Spleen (tissue), 11 donors: Measurements from ENCODE around the gene DNER. TPM values are rescaled to one million over a fixed set of nuclear protein-coding genes. Genes with fewer than 3 reads are reported as not detected.

Source experiments
- DNase-seq: peaks from one replicate; pipeline ENCODE4 v3.0.0-alpha.2; 2020
- H3K27ac ChIP-seq, 8 donors: fragments of 200-600 bp; sonication (generic) in 7 of 8; 1 replicate in 4 of 8; 2 replicates in 4 of 8; pipeline versions ENCODE4 v1.5.0 to v1.8.0; 2016 to 2021; ENCODE audit warnings: inconsistent platforms in 4 of 8, mild to moderate bottlenecking in 4 of 8, moderate library complexity in 1 of 8
- H3K27me3 ChIP-seq, 7 donors: fragments of 200-600 bp; sonication (generic) in 6 of 7; replicated peaks in 1 of 7; 1 replicate in 4 of 7; 2 replicates in 3 of 7; pipeline versions ENCODE4 v1.5.0 to v1.8.0; 2016 to 2021; ENCODE audit warnings: inconsistent platforms in 3 of 7, mild to moderate bottlenecking in 1 of 7
- H3K36me3 ChIP-seq, 6 donors: fragments of 200-600 bp; sonication (generic) in 5 of 6; 1 replicate in 4 of 6; 2 replicates in 2 of 6; pipeline versions ENCODE4 v1.5.0 to v1.8.0; 2016 to 2021; ENCODE audit warnings: inconsistent platforms in 2 of 6
- H3K4me1 ChIP-seq, 6 donors: fragments of 200-600 bp; sonication (generic) in 5 of 6; 1 replicate in 3 of 6; 2 replicates in 3 of 6; pipeline versions ENCODE4 v1.5.0 to v1.8.0; 2016 to 2021; ENCODE audit warnings: inconsistent platforms in 3 of 6
- H3K4me3 ChIP-seq, 8 donors: fragments of 200-600 bp; sonication (generic) in 7 of 8; 1 replicate in 4 of 8; 2 replicates in 4 of 8; pipeline versions ENCODE4 v1.5.0 to v1.8.0; 2016 to 2021; ENCODE audit warnings: inconsistent platforms in 4 of 8, mild to moderate bottlenecking in 4 of 8, moderate library complexity in 2 of 8
- H3K9me3 ChIP-seq, 8 donors: fragments of 200-600 bp; sonication (generic) in 7 of 8; 1 replicate in 4 of 8; 2 replicates in 4 of 8; pipeline versions ENCODE4 v1.5.0 to v1.8.0; 2016 to 2021; ENCODE audit warnings: inconsistent platforms in 4 of 8
- POLR2A ChIP-seq, 3 donors: fragments of 450-650 bp; IDR thresholded peaks; one replicate each; pipeline ENCODE4 v1.5.1; 2017; ENCODE audit warnings: antibody characterized with exemption in 3 of 3, mild to moderate bottlenecking in 1 of 3
- POLR2AphosphoS5 ChIP-seq, 3 donors: sonication (generic); formaldehyde crosslinking; IDR thresholded peaks; one replicate each; pipeline ENCODE4 v1.5.1; 2017; ENCODE audit warnings: antibody characterized with exemption in 3 of 3
- WGBS, 5 donors: extraction: QIAGEN DNeasy Blood & Tissue Kit in 3 of 5; methylation state at CpG; one replicate each; pipeline versions ENCODE4 v1.1.5 to v1.1.7; 2013 to 2018; 5-methylcytosine and 5-hydroxymethylcytosine counted together
- intact Hi-C: fragments of 100-400 bp; cut with DNase I; formaldehyde crosslinking; loops from one replicate; pipeline ENCODE4 v1.15.0; 2023; ENCODE audit warnings: low total_unique reads
- polyA plus RNA-seq, 3 donors: library from polyadenylated mRNA; stranded (reverse); fragments of 200-250 nt; gene quantifications; one replicate each; pipeline ENCODE4 v1.2.1, GENCODE V29; 2013
- total RNA-seq, 7 donors: library from RNA; depleted of rRNA in 3 of 7; stranded (reverse); fragments of >200 nt in 3 of 7; fragmentation: NEBNext Ultra II Directional in 4 of 7; extraction: Animal tissue kit (Norgen Biotek cat#: 25700) in 4 of 7; gene quantifications; one replicate each; pipeline versions ENCODE4 v1.1.0 to v1.2.1, GENCODE V29; 2016 to 2021
- TF ChIP-seq, protein P1 (sequence below), 11 experiments: fragments of 200-600 bp in 7 of 11; fragments of 450-650 bp in 4 of 11; sonication (generic) in 4 of 11; IDR thresholded peaks in 8 of 11; conservative IDR thresholded peaks in 3 of 11; 1 replicate in 7 of 11; 2 replicates in 4 of 11; pipeline versions ENCODE4 v1.4.0 to v1.8.0; 2016 to 2021; ENCODE audit warnings: antibody characterized with exemption in 11 of 11, inconsistent platforms in 4 of 11, mild to moderate bottlenecking in 1 of 11
- donor health status: healthy with polysubstance abuse.
- donor health status: DM: no; HTN: no; CAD: no; lungs with moderate emphysema.
- donor health status: DM: no; HTN: no; CAD: no.
- donor health status: Bipolar disorder and iron deficiency.
- donor health status: healthy.
- donor health status: DM: no; HTN: no; CAD: no.
- donor health status: DM: yes; HTN: yes; CAD: no.

DNER gene
- total and polyA plus RNA-seq, 10 donors, result 0.03 to 0.58 (median 0.26) TPM; not detected in 3

DNA sequence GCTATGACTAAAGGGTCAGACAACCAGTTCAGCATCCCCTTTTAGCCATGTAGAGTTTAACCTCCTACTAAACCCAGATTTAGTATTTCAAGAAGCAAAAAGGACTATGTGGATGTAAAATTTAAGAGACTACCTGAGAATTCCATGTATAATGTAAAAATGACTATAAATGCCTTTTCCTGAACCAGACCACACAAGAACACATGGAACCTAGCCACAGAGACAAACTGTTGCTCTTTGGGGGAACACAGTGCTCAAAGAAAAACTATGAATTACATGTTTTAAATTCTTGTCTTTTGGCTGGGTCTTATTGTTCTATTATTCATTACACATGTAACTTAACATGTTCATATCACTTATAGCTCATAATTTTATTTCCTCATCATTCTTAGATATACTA lies 192.8 kb downstream of the DNER start:
- no peaks in the 10 kb centered on the region for H3K4me1 ChIP-seq
- H3K27me3 ChIP-seq, result peaks cover 0 to 11% (median 0%) of the 10 kb centered on the region in 7 donors
- H3K9me3 ChIP-seq, result no peaks in the 10 kb centered on the region
- no peak overlapping the region for H3K4me3 ChIP-seq
- H3K27ac ChIP-seq, result no peak overlapping the region
- intact Hi-C loops, result no loop called here
- no peak for TF ChIP-seq POLR2A (IDR thresholded peaks at IDR 0.05)
- no peaks in the 10 kb centered on the region for H3K36me3 ChIP-seq
- DNase-seq, result no peak

DNA sequence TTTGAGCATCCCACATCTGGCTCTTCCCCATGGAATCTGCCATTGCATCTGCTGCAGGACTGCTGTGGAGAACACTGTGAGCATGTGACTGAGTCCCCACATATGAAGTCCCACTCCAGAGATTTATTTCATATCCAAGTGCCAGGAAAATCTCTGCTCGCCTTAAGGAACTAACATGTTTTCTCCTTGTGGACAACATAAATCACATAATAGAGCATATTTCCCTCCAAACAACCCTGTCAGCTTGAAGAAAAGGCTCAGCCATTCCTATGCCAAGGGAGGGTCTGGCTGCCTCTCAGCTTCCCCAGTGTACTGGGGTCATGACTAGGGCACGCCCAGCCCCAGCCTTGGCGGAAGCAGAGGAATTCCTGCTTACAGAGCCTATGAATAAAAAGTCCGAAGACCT lies 193.7 kb downstream of the DNER start:
- no peak for DNase-seq
- TF ChIP-seq POLR2AphosphoS5 (IDR thresholded peaks at IDR 0.05) (no peak), POLR2A (IDR thresholded peaks at IDR 0.05) (no peak)
- TF ChIP-seq, protein P1, sequence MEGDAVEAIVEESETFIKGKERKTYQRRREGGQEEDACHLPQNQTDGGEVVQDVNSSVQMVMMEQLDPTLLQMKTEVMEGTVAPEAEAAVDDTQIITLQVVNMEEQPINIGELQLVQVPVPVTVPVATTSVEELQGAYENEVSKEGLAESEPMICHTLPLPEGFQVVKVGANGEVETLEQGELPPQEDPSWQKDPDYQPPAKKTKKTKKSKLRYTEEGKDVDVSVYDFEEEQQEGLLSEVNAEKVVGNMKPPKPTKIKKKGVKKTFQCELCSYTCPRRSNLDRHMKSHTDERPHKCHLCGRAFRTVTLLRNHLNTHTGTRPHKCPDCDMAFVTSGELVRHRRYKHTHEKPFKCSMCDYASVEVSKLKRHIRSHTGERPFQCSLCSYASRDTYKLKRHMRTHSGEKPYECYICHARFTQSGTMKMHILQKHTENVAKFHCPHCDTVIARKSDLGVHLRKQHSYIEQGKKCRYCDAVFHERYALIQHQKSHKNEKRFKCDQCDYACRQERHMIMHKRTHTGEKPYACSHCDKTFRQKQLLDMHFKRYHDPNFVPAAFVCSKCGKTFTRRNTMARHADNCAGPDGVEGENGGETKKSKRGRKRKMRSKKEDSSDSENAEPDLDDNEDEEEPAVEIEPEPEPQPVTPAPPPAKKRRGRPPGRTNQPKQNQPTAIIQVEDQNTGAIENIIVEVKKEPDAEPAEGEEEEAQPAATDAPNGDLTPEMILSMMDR (IDR thresholded peaks at IDR 0.05 in 8 of 11, conservative IDR thresholded peaks at IDR 0.05 in 3 of 11), result no peak

DNA sequence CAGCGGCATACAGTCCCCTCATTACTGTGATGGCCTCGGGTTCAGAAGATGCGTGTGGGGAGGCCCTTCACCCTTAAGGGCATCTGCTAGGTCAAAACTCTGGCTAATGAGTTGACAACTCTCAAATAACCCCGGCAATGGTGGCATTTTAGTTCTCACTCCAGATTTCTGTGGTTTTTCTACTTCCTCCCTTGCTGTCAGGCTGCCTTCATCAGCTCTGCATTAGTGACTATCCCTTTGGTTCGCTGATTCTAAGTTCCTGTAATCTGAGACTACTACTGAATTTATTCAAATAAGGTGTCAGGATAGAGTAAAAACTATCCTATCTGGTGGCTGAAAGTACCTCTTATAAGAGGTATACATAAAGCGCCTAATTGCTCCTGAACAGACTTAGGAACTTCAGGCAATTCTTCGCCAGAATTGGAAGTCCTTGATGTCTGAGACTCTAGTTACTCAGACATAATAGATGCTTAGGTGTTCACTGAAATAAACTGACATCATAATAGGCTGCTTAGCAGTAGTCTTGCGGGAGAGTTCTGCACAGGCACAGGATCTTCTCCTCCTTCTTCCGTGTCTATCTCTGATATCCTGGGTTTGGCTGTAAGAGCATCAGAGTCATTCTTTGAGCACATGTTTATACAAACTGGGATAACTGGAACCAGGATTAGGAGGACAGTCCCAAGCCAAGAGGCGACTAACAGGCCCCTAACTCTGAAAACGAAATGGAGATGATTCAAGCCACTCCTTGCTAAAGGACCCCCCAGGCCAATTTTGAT lies 194.5 kb downstream of the DNER start:
- Histone ChIP-seq H3K4me3 (no peak overlapping the region), H3K9me3 (no peaks in the 10 kb centered on the region), H3K36me3 (no peaks in the 10 kb centered on the region), H3K4me1 (no peaks in the 10 kb centered on the region), H3K27ac (no peak overlapping the region), H3K27me3 (peaks cover 0 to 11% (median 0%) of the 10 kb centered on the region in 7 donors)
- WGBS, 5 donors, result 65 to 69% (median 66%) methylated on average over 11 of the region's 11 CpGs
- no peak for DNase-seq
- intact Hi-C loops, result no loop called here
- TF ChIP-seq, protein P1 (IDR thresholded peaks at IDR 0.05 in 8 of 11, conservative IDR thresholded peaks at IDR 0.05 in 3 of 11), result no peak
- TF ChIP-seq POLR2AphosphoS5 (IDR thresholded peaks at IDR 0.05), result no peak
- no peak for TF ChIP-seq POLR2A (IDR thresholded peaks at IDR 0.05)

More for the DNA sequence above, 193.7 kb downstream of the DNER start:
- H3K4me3 ChIP-seq, result no peak overlapping the region
- WGBS, 5 donors, result 46 to 70% (median 58%) methylated on average over 4 of the region's 4 CpGs
- peaks cover 0 to 11% (median 0%) of the 10 kb centered on the region in 7 donors for H3K27me3 ChIP-seq
- intact Hi-C loops, result no loop called here
- no peak overlapping the region for H3K27ac ChIP-seq
- H3K4me1 ChIP-seq, result no peaks in the 10 kb centered on the region
- no peaks in the 10 kb centered on the region for H3K36me3 ChIP-seq
- no peaks in the 10 kb centered on the region for H3K9me3 ChIP-seq

DNA sequence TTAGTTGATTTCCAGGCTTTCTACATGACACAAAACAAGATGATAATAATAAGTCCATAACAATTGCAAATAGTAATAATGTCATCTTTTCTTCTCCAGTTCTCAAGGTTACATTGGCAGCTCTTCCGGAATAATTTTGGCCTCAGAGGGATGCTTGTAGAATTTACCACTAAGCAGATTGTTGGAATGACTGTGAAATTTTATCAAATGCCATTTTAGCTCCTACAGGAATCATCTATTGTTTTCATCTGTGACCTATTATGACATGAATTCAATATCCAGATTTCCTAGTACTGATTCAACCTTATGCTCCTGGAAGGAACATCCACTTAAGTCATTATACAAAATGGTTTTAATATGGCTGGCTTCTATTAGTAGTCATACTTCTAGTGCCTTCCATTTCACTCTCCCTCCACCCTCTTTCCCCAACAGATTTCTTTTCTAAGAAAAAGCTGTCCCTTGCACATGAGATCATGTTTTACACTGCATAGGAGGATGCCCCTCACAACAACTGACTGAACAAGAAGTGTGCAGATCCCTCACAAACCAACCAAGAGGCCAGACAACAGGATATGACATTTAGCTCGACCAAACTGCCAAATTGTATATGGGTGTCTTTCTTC lies 200.0 kb downstream of the DNER start:
- H3K9me3 ChIP-seq, result no peaks in the 10 kb centered on the region
- no peaks in the 10 kb centered on the region for H3K4me1 ChIP-seq
- no peak overlapping the region for H3K27ac ChIP-seq
- no peak overlapping the region for H3K4me3 ChIP-seq
- no peaks in the 10 kb centered on the region for H3K36me3 ChIP-seq
- intact Hi-C loops, result no loop called here
- no peaks in the 10 kb centered on the region for H3K27me3 ChIP-seq
- no peak for TF ChIP-seq POLR2A (IDR thresholded peaks at IDR 0.05)
- TF ChIP-seq POLR2AphosphoS5 (IDR thresholded peaks at IDR 0.05), result no peak
- TF ChIP-seq, protein P1 (IDR thresholded peaks at IDR 0.05 in 8 of 11, conservative IDR thresholded peaks at IDR 0.05 in 3 of 11), result no peak
- DNase-seq, result no peak
- WGBS, 5 donors, result 55 to 70% (median 60%) methylated on average over 2 of the region's 2 CpGs
